ENCODE data around the gene MATCAP1. TPM values are rescaled to one million over a fixed set of nuclear protein-coding genes. Genes with fewer than 3 reads are reported as not detected.

Gene MATCAP1
- total and polyA plus RNA-seq, 10 of the 15 experiments (the other 5 are each of a cell fraction or from before 2014, with no cell fraction given): 2.8 to 25.8 (median 8.6) TPM

- TF ChIP-seq ZNF274 (IDR thresholded peaks at IDR 0.05; ENCODE audit: insufficient read depth, insufficient read length) (no peak), WRNIP1 (IDR thresholded peaks at IDR 0.05; ENCODE audit: borderline replicate concordance, low read depth, low read length) (no peak), ESRRA (IDR thresholded peaks at IDR 0.05; ENCODE audit: low read length) (no peak), MYC (IDR thresholded peaks at IDR 0.05; ENCODE audit: insufficient read depth, insufficient read length, insufficient replicate concordance, low read length, severe bottlenecking) (no peak), CHD1 (IDR thresholded peaks at IDR 0.05; ENCODE audit: low read depth, low read length) (no peak), IKZF1 (conservative IDR thresholded peaks at IDR 0.05) (peak; percentile 80), ZNF622 (IDR thresholded peaks at IDR 0.05) (no peak), MEF2A (IDR thresholded peaks at IDR 0.05; ENCODE audit: insufficient read depth, low read depth, low read length) (no peak), STAT1 (conservative IDR thresholded peaks at IDR 0.05) (no peak), SMAD1 (IDR thresholded peaks at IDR 0.05; ENCODE audit: low read depth, partially characterized antibody) (peak; percentile 41), JUND (IDR thresholded peaks at IDR 0.05; ENCODE audit: low read depth, low read length) (no peak), HDGF (IDR thresholded peaks at IDR 0.05) (no peak), NR2C1 (IDR thresholded peaks at IDR 0.05) (no peak), CBX3 (IDR thresholded peaks at IDR 0.05; ENCODE audit: borderline replicate concordance, low read depth) (no peak), NR2C2 (IDR thresholded peaks at IDR 0.05; ENCODE audit: borderline replicate concordance, control insufficient read depth, insufficient read length, low read depth) (no peak), TCF12 (IDR thresholded peaks at IDR 0.05; ENCODE audit: low read depth, low read length) (peak; percentile 57; the same call in 1 of the 2 replicates), HCFC1 (IDR thresholded peaks at IDR 0.05; ENCODE audit: low read length) (no peak), ZBED1 (IDR thresholded peaks at IDR 0.05; ENCODE audit: borderline replicate concordance) (no peak)
- TF ChIP-seq, protein P1, sequence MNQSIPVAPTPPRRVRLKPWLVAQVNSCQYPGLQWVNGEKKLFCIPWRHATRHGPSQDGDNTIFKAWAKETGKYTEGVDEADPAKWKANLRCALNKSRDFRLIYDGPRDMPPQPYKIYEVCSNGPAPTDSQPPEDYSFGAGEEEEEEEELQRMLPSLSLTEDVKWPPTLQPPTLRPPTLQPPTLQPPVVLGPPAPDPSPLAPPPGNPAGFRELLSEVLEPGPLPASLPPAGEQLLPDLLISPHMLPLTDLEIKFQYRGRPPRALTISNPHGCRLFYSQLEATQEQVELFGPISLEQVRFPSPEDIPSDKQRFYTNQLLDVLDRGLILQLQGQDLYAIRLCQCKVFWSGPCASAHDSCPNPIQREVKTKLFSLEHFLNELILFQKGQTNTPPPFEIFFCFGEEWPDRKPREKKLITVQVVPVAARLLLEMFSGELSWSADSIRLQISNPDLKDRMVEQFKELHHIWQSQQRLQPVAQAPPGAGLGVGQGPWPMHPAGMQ (IDR thresholded peaks at IDR 0.05; ENCODE audit: borderline replicate concordance): no peak
- TF ChIP-seq, protein P2, sequence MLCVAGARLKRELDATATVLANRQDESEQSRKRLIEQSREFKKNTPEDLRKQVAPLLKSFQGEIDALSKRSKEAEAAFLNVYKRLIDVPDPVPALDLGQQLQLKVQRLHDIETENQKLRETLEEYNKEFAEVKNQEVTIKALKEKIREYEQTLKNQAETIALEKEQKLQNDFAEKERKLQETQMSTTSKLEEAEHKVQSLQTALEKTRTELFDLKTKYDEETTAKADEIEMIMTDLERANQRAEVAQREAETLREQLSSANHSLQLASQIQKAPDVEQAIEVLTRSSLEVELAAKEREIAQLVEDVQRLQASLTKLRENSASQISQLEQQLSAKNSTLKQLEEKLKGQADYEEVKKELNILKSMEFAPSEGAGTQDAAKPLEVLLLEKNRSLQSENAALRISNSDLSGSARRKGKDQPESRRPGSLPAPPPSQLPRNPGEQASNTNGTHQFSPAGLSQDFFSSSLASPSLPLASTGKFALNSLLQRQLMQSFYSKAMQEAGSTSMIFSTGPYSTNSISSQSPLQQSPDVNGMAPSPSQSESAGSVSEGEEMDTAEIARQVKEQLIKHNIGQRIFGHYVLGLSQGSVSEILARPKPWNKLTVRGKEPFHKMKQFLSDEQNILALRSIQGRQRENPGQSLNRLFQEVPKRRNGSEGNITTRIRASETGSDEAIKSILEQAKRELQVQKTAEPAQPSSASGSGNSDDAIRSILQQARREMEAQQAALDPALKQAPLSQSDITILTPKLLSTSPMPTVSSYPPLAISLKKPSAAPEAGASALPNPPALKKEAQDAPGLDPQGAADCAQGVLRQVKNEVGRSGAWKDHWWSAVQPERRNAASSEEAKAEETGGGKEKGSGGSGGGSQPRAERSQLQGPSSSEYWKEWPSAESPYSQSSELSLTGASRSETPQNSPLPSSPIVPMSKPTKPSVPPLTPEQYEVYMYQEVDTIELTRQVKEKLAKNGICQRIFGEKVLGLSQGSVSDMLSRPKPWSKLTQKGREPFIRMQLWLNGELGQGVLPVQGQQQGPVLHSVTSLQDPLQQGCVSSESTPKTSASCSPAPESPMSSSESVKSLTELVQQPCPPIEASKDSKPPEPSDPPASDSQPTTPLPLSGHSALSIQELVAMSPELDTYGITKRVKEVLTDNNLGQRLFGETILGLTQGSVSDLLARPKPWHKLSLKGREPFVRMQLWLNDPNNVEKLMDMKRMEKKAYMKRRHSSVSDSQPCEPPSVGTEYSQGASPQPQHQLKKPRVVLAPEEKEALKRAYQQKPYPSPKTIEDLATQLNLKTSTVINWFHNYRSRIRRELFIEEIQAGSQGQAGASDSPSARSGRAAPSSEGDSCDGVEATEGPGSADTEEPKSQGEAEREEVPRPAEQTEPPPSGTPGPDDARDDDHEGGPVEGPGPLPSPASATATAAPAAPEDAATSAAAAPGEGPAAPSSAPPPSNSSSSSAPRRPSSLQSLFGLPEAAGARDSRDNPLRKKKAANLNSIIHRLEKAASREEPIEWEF (IDR thresholded peaks at IDR 0.05; ENCODE audit: insufficient replicate concordance, low read depth, low read length): no peak
- TF ChIP-seq, protein P3, sequence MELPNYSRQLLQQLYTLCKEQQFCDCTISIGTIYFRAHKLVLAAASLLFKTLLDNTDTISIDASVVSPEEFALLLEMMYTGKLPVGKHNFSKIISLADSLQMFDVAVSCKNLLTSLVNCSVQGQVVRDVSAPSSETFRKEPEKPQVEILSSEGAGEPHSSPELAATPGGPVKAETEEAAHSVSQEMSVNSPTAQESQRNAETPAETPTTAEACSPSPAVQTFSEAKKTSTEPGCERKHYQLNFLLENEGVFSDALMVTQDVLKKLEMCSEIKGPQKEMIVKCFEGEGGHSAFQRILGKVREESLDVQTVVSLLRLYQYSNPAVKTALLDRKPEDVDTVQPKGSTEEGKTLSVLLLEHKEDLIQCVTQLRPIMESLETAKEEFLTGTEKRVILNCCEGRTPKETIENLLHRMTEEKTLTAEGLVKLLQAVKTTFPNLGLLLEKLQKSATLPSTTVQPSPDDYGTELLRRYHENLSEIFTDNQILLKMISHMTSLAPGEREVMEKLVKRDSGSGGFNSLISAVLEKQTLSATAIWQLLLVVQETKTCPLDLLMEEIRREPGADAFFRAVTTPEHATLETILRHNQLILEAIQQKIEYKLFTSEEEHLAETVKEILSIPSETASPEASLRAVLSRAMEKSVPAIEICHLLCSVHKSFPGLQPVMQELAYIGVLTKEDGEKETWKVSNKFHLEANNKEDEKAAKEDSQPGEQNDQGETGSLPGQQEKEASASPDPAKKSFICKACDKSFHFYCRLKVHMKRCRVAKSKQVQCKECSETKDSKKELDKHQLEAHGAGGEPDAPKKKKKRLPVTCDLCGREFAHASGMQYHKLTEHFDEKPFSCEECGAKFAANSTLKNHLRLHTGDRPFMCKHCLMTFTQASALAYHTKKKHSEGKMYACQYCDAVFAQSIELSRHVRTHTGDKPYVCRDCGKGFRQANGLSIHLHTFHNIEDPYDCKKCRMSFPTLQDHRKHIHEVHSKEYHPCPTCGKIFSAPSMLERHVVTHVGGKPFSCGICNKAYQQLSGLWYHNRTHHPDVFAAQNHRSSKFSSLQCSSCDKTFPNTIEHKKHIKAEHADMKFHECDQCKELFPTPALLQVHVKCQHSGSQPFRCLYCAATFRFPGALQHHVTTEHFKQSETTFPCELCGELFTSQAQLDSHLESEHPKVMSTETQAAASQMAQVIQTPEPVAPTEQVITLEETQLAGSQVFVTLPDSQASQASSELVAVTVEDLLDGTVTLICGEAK (IDR thresholded peaks at IDR 0.05; ENCODE audit: borderline replicate concordance): no peak
Observed at GRCh38 chr16:67170168-67170948, 13.4 kb downstream of the MATCAP1 start, which contains the start of gene NOL3 (continued).
